ENCODE measurements around the gene GABRB2.
"Not testable (repeated sequence)": the region's sequence is repeated elsewhere in the genome, so short reads cannot be mapped to it uniquely, and the experiment has no call there.

Gene GABRB2

GRCh38 chr5:161306351-161306995, 240.1 kb downstream of the GABRB2 start:
- no peak overlapping the region for H3K27ac ChIP-seq (ENCODE audit: low read depth, low read length, severe bottlenecking)
- H3K4me3 ChIP-seq (ENCODE audit: extremely low read depth, insufficient read depth, low read length, poor library complexity, severe bottlenecking): no peak overlapping the region
- WGBS, 2 experiments (ENCODE audit: insufficient coverage in 2 of 2): 92 to 100% methylated on average over 2 of the region's 4 CpGs
- no peaks in the 10 kb centered on the region for H3K4me1 ChIP-seq (ENCODE audit: control insufficient read depth, insufficient read depth, low read length, poor library complexity, severe bottlenecking)
- H3K9me3 ChIP-seq (ENCODE audit: control insufficient read depth, low read length): no peaks in the 10 kb centered on the region
- H3K36me3 ChIP-seq (ENCODE audit: control insufficient read depth, insufficient read depth, low read length): no peaks in the 10 kb centered on the region

GRCh38 chr5:161305601-161306000, 240.9 kb downstream of the GABRB2 start:
- H3K9me3 ChIP-seq (ENCODE audit: control insufficient read depth, low read length): no peaks in the 10 kb centered on the region
- no peak overlapping the region for H3K4me3 ChIP-seq (ENCODE audit: extremely low read depth, insufficient read depth, low read length, poor library complexity, severe bottlenecking)
- no peaks in the 10 kb centered on the region for H3K4me1 ChIP-seq (ENCODE audit: control insufficient read depth, insufficient read depth, low read length, poor library complexity, severe bottlenecking)
- no peaks in the 10 kb centered on the region for H3K36me3 ChIP-seq (ENCODE audit: control insufficient read depth, insufficient read depth, low read length)
- H3K27ac ChIP-seq (ENCODE audit: low read depth, low read length, severe bottlenecking): no peak overlapping the region

- Histone ChIP-seq H3K36me3 (ENCODE audit: control insufficient read depth, insufficient read depth, low read length) (no peaks in the 10 kb centered on the region), H3K4me1 (ENCODE audit: control insufficient read depth, insufficient read depth, low read length, poor library complexity, severe bottlenecking) (no peaks in the 10 kb centered on the region), H3K27ac (ENCODE audit: low read depth, low read length, severe bottlenecking) (no peak overlapping the region), H3K4me3 (ENCODE audit: extremely low read depth, insufficient read depth, low read length, poor library complexity, severe bottlenecking) (no peak overlapping the region), H3K9me3 (ENCODE audit: control insufficient read depth, low read length) (no peaks in the 10 kb centered on the region)
- 80% methylated on average over 1 of the region's 1 CpG; no CpG with 5 or more reads in 1 of the 2 experiments for WGBS, 2 experiments (ENCODE audit: insufficient coverage in 2 of 2)
These were observed 244.0 kb downstream of the GABRB2 start for GRCh38 chr5:161302559-161302958.

- 80% methylated on average over 1 of the region's 2 CpGs; no CpG with 5 or more reads in 1 of the 2 experiments for WGBS, 2 experiments (ENCODE audit: insufficient coverage in 2 of 2)
- H3K36me3 ChIP-seq (ENCODE audit: control insufficient read depth, insufficient read depth, low read length): no peaks in the 10 kb centered on the region
- H3K27ac ChIP-seq (ENCODE audit: low read depth, low read length, severe bottlenecking): no peak overlapping the region
- no peak overlapping the region for H3K4me3 ChIP-seq (ENCODE audit: extremely low read depth, insufficient read depth, low read length, poor library complexity, severe bottlenecking)
- H3K4me1 ChIP-seq (ENCODE audit: control insufficient read depth, insufficient read depth, low read length, poor library complexity, severe bottlenecking): no peaks in the 10 kb centered on the region
- H3K9me3 ChIP-seq (ENCODE audit: control insufficient read depth, low read length): no peaks in the 10 kb centered on the region
These were observed 244.9 kb downstream of the GABRB2 start for GRCh38 chr5:161301586-161301985.

GRCh38 chr5:161299053-161299452, 247.5 kb downstream of the GABRB2 start:
- no peak overlapping the region for H3K4me3 ChIP-seq (ENCODE audit: extremely low read depth, insufficient read depth, low read length, poor library complexity, severe bottlenecking)
- 84 to 90% methylated on average over 3 of the region's 3 CpGs for WGBS, 2 experiments (ENCODE audit: insufficient coverage in 2 of 2)
- no peaks in the 10 kb centered on the region for H3K36me3 ChIP-seq (ENCODE audit: control insufficient read depth, insufficient read depth, low read length)
- H3K4me1 ChIP-seq (ENCODE audit: control insufficient read depth, insufficient read depth, low read length, poor library complexity, severe bottlenecking): no peaks in the 10 kb centered on the region
- no peaks in the 10 kb centered on the region for H3K9me3 ChIP-seq (ENCODE audit: control insufficient read depth, low read length)
- no peak overlapping the region for H3K27ac ChIP-seq (ENCODE audit: low read depth, low read length, severe bottlenecking)

GRCh38 chr5:161297388-161297787, 249.1 kb downstream of the GABRB2 start:
- not testable (repeated sequence) for H3K9me3 ChIP-seq (ENCODE audit: control insufficient read depth, low read length); H3K27ac ChIP-seq (ENCODE audit: low read depth, low read length, severe bottlenecking); H3K4me1 ChIP-seq (ENCODE audit: control insufficient read depth, insufficient read depth, low read length, poor library complexity, severe bottlenecking); H3K36me3 ChIP-seq (ENCODE audit: control insufficient read depth, insufficient read depth, low read length); H3K4me3 ChIP-seq (ENCODE audit: extremely low read depth, insufficient read depth, low read length, poor library complexity, severe bottlenecking)
- 94% methylated on average over 2 of the region's 2 CpGs; no CpG with 5 or more reads in 1 of the 2 experiments for WGBS, 2 experiments (ENCODE audit: insufficient coverage in 2 of 2)

GRCh38 chr5:161295721-161296250, 250.7 kb downstream of the GABRB2 start:
- Histone ChIP-seq H3K27ac (ENCODE audit: low read depth, low read length, severe bottlenecking) (no peak overlapping the region), H3K9me3 (ENCODE audit: control insufficient read depth, low read length) (no peaks in the 10 kb centered on the region), H3K36me3 (ENCODE audit: control insufficient read depth, insufficient read depth, low read length) (no peaks in the 10 kb centered on the region), H3K4me3 (ENCODE audit: extremely low read depth, insufficient read depth, low read length, poor library complexity, severe bottlenecking) (no peak overlapping the region), H3K4me1 (ENCODE audit: control insufficient read depth, insufficient read depth, low read length, poor library complexity, severe bottlenecking) (no peaks in the 10 kb centered on the region)

GRCh38 chr5:161288071-161288470, 258.5 kb downstream of the GABRB2 start:
- H3K27ac ChIP-seq (ENCODE audit: low read depth, low read length, severe bottlenecking): no peak overlapping the region
- H3K4me1 ChIP-seq (ENCODE audit: control insufficient read depth, insufficient read depth, low read length, poor library complexity, severe bottlenecking): no peaks in the 10 kb centered on the region
- 92% methylated on average over 1 of the region's 3 CpGs; no CpG with 5 or more reads in 1 of the 2 experiments for WGBS, 2 experiments (ENCODE audit: insufficient coverage in 2 of 2)
- H3K36me3 ChIP-seq (ENCODE audit: control insufficient read depth, insufficient read depth, low read length): no peaks in the 10 kb centered on the region
- no peaks in the 10 kb centered on the region for H3K9me3 ChIP-seq (ENCODE audit: control insufficient read depth, low read length)
- no peak overlapping the region for H3K4me3 ChIP-seq (ENCODE audit: extremely low read depth, insufficient read depth, low read length, poor library complexity, severe bottlenecking)

- no peak overlapping the region for H3K27ac ChIP-seq (ENCODE audit: low read depth, low read length, severe bottlenecking)
- no peaks in the 10 kb centered on the region for H3K36me3 ChIP-seq (ENCODE audit: control insufficient read depth, insufficient read depth, low read length)
- H3K4me1 ChIP-seq (ENCODE audit: control insufficient read depth, insufficient read depth, low read length, poor library complexity, severe bottlenecking): no peaks in the 10 kb centered on the region
- no peak overlapping the region for H3K4me3 ChIP-seq (ENCODE audit: extremely low read depth, insufficient read depth, low read length, poor library complexity, severe bottlenecking)
- H3K9me3 ChIP-seq (ENCODE audit: control insufficient read depth, low read length): no peaks in the 10 kb centered on the region
- 17 to 80% methylated on average over 1 of the region's 1 CpG for WGBS, 2 experiments (ENCODE audit: insufficient coverage in 2 of 2)
These were observed 259.1 kb downstream of the GABRB2 start for GRCh38 chr5:161287436-161287835.

- no peaks in the 10 kb centered on the region for H3K4me1 ChIP-seq (ENCODE audit: control insufficient read depth, insufficient read depth, low read length, poor library complexity, severe bottlenecking)
- H3K9me3 ChIP-seq (ENCODE audit: control insufficient read depth, low read length): no peaks in the 10 kb centered on the region
- H3K27ac ChIP-seq (ENCODE audit: low read depth, low read length, severe bottlenecking): no peak overlapping the region
- no peaks in the 10 kb centered on the region for H3K36me3 ChIP-seq (ENCODE audit: control insufficient read depth, insufficient read depth, low read length)
- no peak overlapping the region for H3K4me3 ChIP-seq (ENCODE audit: extremely low read depth, insufficient read depth, low read length, poor library complexity, severe bottlenecking)
- WGBS, 2 experiments (ENCODE audit: insufficient coverage in 2 of 2): 90 to 100% methylated on average over 1 to 3 of the region's 3 CpGs
These were observed 260.4 kb downstream of the GABRB2 start for GRCh38 chr5:161286066-161286655.

- no peak overlapping the region for H3K4me3 ChIP-seq (ENCODE audit: extremely low read depth, insufficient read depth, low read length, poor library complexity, severe bottlenecking)
- H3K9me3 ChIP-seq (ENCODE audit: control insufficient read depth, low read length): no peaks in the 10 kb centered on the region
- no CpG with 5 or more reads among the region's 2 CpGs for WGBS, 2 experiments (ENCODE audit: insufficient coverage in 2 of 2)
- H3K27ac ChIP-seq (ENCODE audit: low read depth, low read length, severe bottlenecking): no peak overlapping the region
- no peaks in the 10 kb centered on the region for H3K4me1 ChIP-seq (ENCODE audit: control insufficient read depth, insufficient read depth, low read length, poor library complexity, severe bottlenecking)
- no peaks in the 10 kb centered on the region for H3K36me3 ChIP-seq (ENCODE audit: control insufficient read depth, insufficient read depth, low read length)
These were observed 262.1 kb downstream of the GABRB2 start for GRCh38 chr5:161284445-161284844.

All from mesodermal cell (in vitro differentiated cells).